Muscle layer of duodenum (tissue), 2 donors: ENCODE measurements around the gene MYBPC2.
A peak's percentile ranks its signal among the peaks of the same experiment; 100 is the strongest.

Experiments
- H3K27ac ChIP-seq: one replicate; pipeline ENCODE4 v1.7.0; 2013; ENCODE audit warnings: mild to moderate bottlenecking, low read length
- H3K27me3 ChIP-seq: one replicate; pipeline ENCODE4 v1.7.0; 2013; ENCODE audit warnings: low read depth, mild to moderate bottlenecking, control low read depth, low read length
- H3K36me3 ChIP-seq, 2 donors: one replicate each; pipeline ENCODE4 v1.7.0; 2013; ENCODE audit warnings: low read length in 2 of 2, control low read depth in 1 of 2, mild to moderate bottlenecking in 1 of 2; ENCODE audit not compliant: insufficient read depth in 2 of 2, control insufficient read depth in 1 of 2
- H3K4me1 ChIP-seq, 2 donors: one replicate each; pipeline ENCODE4 v1.7.0; 2013; ENCODE audit warnings: low read length in 2 of 2, mild to moderate bottlenecking in 2 of 2, control low read depth in 1 of 2, moderate library complexity in 1 of 2; ENCODE audit not compliant: insufficient read depth in 2 of 2, control insufficient read depth in 1 of 2
- H3K4me3 ChIP-seq, 2 donors: one replicate each; pipeline ENCODE4 v1.7.0; 2013; ENCODE audit warnings: low read length in 2 of 2, low read depth in 1 of 2, mild to moderate bottlenecking in 1 of 2
- H3K9me3 ChIP-seq, 2 donors: one replicate each; pipeline ENCODE4 v1.7.0; 2013; ENCODE audit warnings: low read length in 2 of 2, control low read depth in 1 of 2, mild to moderate bottlenecking in 1 of 2; ENCODE audit not compliant: control insufficient read depth in 1 of 2
- donor health status: healthy.

Gene MYBPC2

GRCh38 chr19:50477751-50478515 lies 45.2 kb downstream of the MYBPC2 start:
- Histone ChIP-seq H3K27ac (no peak overlapping the region), H3K27me3 (no peaks in the 10 kb centered on the region), H3K9me3 (no peaks in the 10 kb centered on the region), H3K36me3 (peaks cover 0 to 39% of the 10 kb centered on the region in 2 donors), H3K4me1 (peaks cover 4 to 13% of the 10 kb centered on the region in 2 donors), H3K4me3 (peak overlapping the region; percentile 18 to 85)

- H3K27ac ChIP-seq = no peak overlapping the region
- H3K9me3 ChIP-seq = no peaks in the 10 kb centered on the region
- H3K4me3 ChIP-seq = no peak overlapping the region
- peaks cover 0 to 48% of the 10 kb centered on the region in 2 donors for H3K36me3 ChIP-seq
- peaks cover 4 to 13% of the 10 kb centered on the region in 2 donors for H3K4me1 ChIP-seq
- H3K27me3 ChIP-seq = no peaks in the 10 kb centered on the region
These were observed 46.4 kb downstream of the MYBPC2 start for GRCh38 chr19:50478901-50479715.

- Histone ChIP-seq H3K27me3 (no peaks in the 10 kb centered on the region), H3K27ac (no peak overlapping the region), H3K4me3 (no peak overlapping the region), H3K36me3 (peaks cover 0 to 53% of the 10 kb centered on the region in 2 donors), H3K9me3 (no peaks in the 10 kb centered on the region), H3K4me1 (peaks cover 4 to 13% of the 10 kb centered on the region in 2 donors)
These were observed 47.1 kb downstream of the MYBPC2 start for GRCh38 chr19:50479761-50480251.

- no peak overlapping the region for H3K27ac ChIP-seq
- peaks cover 0 to 53% of the 10 kb centered on the region in 2 donors for H3K36me3 ChIP-seq
- no peaks in the 10 kb centered on the region for H3K27me3 ChIP-seq
- H3K4me3 ChIP-seq = no peak overlapping the region
- peaks cover 4 to 13% of the 10 kb centered on the region in 2 donors for H3K4me1 ChIP-seq
- H3K9me3 ChIP-seq = no peaks in the 10 kb centered on the region
These were observed 47.8 kb downstream of the MYBPC2 start for GRCh38 chr19:50480281-50481111.

- Histone ChIP-seq H3K27me3 (no peaks in the 10 kb centered on the region), H3K27ac (no peak overlapping the region), H3K36me3 (peaks cover 0 to 53% of the 10 kb centered on the region in 2 donors), H3K4me3 (no peak overlapping the region), H3K4me1 (peaks cover 4 to 13% of the 10 kb centered on the region in 2 donors), H3K9me3 (no peaks in the 10 kb centered on the region)
These were observed 48.9 kb downstream of the MYBPC2 start for GRCh38 chr19:50481351-50482149.

- H3K27me3 ChIP-seq = no peaks in the 10 kb centered on the region
- H3K4me1 ChIP-seq = peaks cover 4 to 6% of the 10 kb centered on the region in 2 donors
- H3K4me3 ChIP-seq = no peak overlapping the region
- H3K36me3 ChIP-seq = peaks cover 0 to 53% of the 10 kb centered on the region in 2 donors
- H3K27ac ChIP-seq = no peak overlapping the region
- no peaks in the 10 kb centered on the region for H3K9me3 ChIP-seq
These were observed 49.7 kb downstream of the MYBPC2 start for GRCh38 chr19:50482271-50482855.

- H3K4me1 ChIP-seq = peaks cover 0 to under 1% of the 10 kb centered on the region in 2 donors
- no peak overlapping the region for H3K27ac ChIP-seq
- peaks cover 0 to 53% of the 10 kb centered on the region in 2 donors for H3K36me3 ChIP-seq
These were observed 50.2 kb downstream of the MYBPC2 start for GRCh38 chr19:50482916-50483315.

GRCh38 chr19:50485284-50485955 lies 52.7 kb downstream of the MYBPC2 start:
- no peaks in the 10 kb centered on the region for H3K4me1 ChIP-seq
- no peak overlapping the region for H3K4me3 ChIP-seq
- no peak overlapping the region for H3K27ac ChIP-seq
- no peaks in the 10 kb centered on the region for H3K9me3 ChIP-seq
- no peaks in the 10 kb centered on the region for H3K27me3 ChIP-seq
- peaks cover 0 to 39% of the 10 kb centered on the region in 2 donors for H3K36me3 ChIP-seq

More at GRCh38 chr19:50482916-50483315, 50.2 kb downstream of the MYBPC2 start:
- Histone ChIP-seq H3K4me3 (no peak overlapping the region), H3K27me3 (no peaks in the 10 kb centered on the region), H3K9me3 (no peaks in the 10 kb centered on the region)

GRCh38 chr19:50486823-50487515 lies 54.3 kb downstream of the MYBPC2 start:
- Histone ChIP-seq H3K9me3 (no peaks in the 10 kb centered on the region), H3K4me3 (no peak overlapping the region), H3K27ac (no peak overlapping the region), H3K36me3 (peaks cover 0 to 25% of the 10 kb centered on the region in 2 donors), H3K4me1 (no peaks in the 10 kb centered on the region), H3K27me3 (no peaks in the 10 kb centered on the region)
